Hematopoietic multipotent progenitor cell treated with erythropoietin and hydrocortisone succinate and interleukin-3 and kit ligand, for 4 days (in vitro differentiated cells): ENCODE data around the gene SERPINB5.

Experiments
- DNase-seq: peaks from one replicate; pipeline ENCODE4 v3.0.0-alpha.2; 2015

The SERPINB5 gene, protein sequence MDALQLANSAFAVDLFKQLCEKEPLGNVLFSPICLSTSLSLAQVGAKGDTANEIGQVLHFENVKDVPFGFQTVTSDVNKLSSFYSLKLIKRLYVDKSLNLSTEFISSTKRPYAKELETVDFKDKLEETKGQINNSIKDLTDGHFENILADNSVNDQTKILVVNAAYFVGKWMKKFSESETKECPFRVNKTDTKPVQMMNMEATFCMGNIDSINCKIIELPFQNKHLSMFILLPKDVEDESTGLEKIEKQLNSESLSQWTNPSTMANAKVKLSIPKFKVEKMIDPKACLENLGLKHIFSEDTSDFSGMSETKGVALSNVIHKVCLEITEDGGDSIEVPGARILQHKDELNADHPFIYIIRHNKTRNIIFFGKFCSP

DNA sequence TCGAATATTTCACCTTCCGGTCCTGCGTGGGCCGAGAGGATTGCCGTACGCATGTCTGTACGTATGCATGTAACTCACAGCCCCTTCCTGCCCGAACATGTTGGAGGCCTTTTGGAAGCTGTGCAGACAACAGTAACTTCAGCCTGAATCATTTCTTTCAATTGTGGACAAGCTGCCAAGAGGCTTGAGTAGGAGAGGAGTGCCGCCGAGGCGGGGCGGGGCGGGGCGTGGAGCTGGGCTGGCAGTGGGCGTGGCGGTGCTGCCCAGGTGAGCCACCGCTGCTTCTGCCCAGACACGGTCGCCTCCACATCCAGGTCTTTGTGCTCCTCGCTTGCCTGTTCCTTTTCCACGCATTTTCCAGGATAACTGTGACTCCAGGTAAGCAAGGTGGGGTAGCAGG, at the start of gene SERPINB5:
Gene SERPINB5 (plus strand): TSS at position 291 of the 400 bp plus-strand sequence. CDS start 7,471 bp downstream, outside the sequence.
- DNase-seq = no peak

DNA sequence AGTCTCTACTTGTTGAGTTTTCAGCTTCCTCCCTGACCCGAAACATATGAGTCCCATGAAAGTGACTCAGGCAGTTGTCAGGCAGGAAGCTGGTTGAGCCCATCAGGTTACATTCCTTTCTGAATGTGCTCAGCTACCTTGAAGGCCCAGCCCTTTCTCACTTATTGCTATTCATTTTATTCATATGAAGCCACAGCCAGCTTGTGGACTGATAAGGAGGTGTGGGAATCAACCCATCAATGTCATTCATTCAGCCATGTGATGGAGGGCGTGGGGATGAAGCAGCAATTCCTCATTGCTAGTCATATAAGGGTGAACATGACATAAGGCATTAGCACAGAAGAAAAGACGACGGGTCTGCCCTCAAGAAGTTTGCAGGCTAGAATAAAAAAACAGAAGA, 49.2 kb upstream of the SERPINB5 start:
- DNase-seq = peak; percentile 77

DNA sequence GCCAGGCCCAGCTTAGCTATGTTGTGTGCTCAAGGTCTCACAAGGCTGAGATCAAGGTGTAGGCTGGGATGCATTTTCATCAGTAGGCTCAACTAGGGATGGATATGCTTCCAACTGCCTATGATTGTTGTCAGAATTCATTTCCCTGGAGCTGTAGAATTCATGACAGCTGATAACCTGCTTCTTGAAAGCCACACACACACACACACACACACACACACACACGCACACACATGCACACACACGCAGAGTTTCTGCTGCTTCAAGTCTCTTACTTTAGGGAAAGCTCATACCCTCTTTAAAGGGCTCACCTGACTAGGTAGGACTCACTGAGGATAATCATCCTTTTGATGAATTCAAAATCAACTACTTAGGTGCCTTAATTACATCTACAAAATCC, 46.2 kb upstream of the SERPINB5 start:
- no peak for DNase-seq

- DNase-seq = no peak
Measured at GRCh38 chr18:63431180-63431579, 45.6 kb upstream of the SERPINB5 start.

- no peak for DNase-seq
Measured at GRCh38 chr18:63433334-63433866, 43.4 kb upstream of the SERPINB5 start.

GRCh38 chr18:63438181-63438580, 38.6 kb upstream of the SERPINB5 start:
- no peak for DNase-seq

DNA sequence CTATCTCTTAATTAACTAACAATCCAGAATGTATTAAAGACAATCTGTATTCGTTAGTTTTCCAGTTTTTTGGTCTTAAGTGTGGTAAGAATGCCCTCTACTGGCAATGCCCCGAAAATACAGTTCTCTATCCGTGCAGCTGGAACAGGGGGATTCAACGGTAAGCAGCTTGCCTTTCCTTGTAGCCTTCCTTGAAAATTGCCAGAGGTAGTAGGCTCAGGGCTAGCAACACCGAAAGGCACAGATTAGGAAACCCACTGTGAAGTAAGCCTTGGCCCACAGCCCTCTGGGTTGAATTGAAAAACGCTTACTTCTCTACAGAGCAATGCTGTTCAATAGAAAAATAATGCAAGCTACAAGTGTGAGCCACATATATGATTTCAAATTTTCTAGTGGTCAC, 37.4 kb upstream of the SERPINB5 start:
- DNase-seq = peak; percentile 82

GRCh38 chr18:63440219-63440618, 36.5 kb upstream of the SERPINB5 start:
- DNase-seq = no peak

DNA sequence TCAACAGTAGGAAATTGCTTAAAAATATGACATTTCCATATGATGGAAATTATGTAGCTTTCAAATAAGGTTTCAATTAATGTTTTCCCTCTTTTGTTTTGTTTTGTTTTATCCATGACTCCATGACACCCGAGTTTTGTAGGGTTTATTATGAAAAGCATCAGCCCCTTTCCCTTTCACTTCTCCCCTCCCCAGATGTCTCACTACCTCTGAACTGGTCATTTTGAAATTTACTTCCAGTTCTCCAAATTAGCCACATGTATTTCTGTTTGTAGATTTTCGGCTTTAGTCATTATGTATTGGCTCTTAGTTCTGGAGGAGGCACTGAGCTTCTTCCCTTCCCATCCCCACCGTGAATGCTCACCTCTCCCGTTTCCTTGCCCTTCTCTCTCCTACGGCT, 35.9 kb upstream of the SERPINB5 start:
- no peak for DNase-seq

DNA sequence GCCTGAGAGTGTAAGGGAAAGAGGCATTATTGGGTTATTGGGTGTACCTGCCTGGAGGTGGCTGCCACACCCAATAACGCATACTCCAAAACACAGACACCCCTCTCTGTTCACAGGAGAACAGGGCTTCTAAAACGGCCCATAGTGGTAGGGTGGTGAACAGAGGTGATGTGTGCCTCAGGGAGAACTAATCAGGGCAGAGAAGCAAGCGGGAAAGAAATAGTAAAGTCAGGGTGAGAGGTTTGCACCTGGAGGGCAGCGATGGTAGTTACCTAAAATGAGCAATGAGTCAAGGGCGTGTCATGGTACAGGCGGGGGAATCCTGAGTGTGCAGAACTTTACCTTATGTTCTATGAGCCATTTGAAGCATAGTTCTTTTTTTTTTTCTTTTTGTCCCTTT, 32.9 kb upstream of the SERPINB5 start:
- DNase-seq = no peak

DNA sequence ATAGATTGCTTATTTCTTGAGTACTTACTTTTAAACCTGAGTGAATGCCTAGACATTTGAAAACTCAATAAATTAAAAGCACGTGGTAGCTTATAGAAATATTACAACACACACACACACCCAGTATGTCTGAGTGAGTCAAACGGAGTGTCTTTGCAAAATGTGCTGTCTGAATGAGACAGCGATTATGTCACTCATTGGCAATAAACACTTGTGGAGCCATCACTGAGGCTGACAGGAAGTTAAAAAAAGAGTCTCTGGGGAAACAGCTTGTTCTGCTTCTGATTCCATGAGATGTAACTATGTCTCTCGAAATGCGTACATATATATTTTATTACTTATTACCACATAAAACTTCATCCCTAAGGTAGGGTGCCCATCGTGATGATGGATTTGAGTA, 32.2 kb upstream of the SERPINB5 start:
- peak; percentile 74 for DNase-seq

DNA sequence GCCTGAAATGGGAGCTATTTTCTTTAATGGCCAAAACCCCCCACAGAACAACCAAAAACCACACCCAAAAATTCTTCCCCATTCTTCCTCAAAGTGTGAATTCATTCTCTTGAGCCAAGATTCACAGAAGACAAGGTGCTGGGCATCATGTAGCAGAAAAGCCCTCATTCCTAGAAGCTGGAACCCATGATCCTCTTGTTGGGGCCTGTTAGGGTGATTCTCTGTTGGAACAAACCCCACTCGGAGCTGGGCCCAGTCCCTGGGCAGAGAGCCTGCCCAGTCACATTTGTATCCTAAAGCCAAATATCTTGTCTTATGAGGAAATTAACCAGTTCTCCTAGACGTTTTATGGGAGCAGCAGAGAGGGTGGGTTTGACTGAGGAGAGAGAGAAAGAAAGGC, 31.7 kb upstream of the SERPINB5 start:
- DNase-seq = no peak

GRCh38 chr18:63446266-63446665, 30.5 kb upstream of the SERPINB5 start:
- no peak for DNase-seq

DNA sequence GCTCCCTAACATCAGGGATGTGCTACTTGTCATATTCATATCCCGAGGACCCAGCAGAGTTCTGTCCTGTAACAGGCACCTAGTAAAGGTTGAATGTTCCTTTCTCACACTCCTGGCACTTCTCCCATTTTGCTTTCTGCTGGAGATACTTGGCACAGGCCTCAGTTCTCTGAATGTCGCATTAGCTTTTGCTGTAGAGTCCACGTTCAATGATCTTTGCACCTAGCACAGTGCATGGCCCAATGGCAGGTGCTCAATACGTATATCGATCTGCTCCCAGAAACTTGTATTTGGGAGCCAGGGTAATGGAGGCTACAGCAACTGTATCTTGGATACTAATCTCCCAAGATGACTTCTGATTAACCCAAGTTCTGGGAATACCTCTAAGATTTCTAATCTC, 29.7 kb upstream of the SERPINB5 start:
- no peak for DNase-seq

DNA sequence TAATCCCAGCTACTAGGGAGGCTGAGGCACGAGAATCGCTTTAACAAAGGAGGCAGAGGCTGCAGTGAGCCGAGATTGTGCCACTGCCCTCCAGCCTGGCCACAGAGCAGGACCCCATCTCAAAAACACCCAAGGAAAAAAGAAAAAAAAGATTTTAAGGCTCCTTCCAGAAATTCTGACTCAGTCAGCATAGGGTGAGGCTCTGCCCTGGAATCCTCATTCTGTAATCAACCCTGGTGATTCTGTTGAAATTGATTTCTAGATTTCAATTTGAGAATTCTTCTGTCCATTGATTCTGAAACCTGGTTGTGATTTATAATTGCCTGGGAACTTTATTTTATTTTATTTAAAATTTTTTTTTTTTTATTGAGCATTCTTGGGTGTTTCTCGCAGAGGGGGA, 27.3 kb upstream of the SERPINB5 start:
- no peak for DNase-seq

DNA sequence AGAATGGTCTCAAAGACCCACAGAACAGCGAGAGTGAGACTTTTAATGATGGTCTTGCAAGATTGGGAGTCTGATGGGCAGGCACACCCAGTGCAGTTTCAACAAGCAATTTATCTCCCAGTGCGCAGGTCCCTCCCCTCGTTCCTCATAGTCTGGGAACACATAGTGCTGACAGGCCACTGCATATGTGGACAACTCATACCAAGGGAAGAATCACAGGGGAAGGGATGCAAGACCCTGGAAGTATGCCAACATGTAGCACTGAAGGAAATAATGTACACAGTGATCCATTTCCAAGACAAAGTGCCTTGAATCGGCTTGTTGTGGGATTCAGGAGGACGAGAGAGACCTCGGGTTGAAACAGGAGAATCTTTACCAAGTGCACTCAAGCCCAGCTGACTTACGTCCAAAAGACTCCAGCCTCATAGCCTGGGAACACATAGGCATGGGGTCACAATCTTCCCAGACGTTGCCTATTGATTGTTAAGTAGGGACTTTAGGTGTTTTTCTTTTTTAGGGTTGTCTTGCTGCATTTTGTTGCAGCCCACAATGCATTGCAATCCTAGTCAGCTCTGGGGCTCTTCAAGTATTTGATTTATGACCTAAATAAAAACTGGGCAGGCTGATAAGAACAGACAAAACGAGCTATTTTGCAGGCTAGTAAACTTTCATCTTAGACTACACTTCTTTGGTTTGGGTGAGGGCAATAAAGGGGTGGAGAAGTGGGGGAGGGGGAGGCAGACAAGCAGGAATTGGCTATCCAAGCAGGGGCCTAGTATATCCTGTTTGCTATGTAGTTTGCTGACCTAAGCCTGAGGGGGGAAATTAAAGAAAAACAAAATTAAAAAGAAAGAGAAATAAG, 24.7 kb upstream of the SERPINB5 start:
- peak; percentile 70 for DNase-seq

DNA sequence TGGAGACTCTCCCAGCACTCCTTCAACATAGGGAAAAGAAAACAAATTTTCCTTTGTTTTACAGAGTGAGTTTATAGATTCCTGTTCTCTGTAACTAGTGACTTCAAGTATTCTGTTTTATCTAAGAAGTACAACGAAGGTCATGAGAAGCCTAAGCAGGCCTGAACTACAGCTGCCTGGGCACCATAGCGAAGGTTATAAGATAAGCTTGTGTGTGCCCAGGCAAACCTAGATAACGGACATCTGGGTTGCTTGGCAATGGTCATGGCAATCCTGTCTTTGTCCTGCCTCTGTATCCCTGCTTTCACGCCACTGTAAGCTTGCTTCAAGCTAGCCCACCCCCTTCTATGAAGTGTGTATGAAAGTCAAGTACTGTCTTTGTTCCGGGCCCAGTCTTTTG, 24.0 kb upstream of the SERPINB5 start:
- DNase-seq = peak; percentile 67

DNA sequence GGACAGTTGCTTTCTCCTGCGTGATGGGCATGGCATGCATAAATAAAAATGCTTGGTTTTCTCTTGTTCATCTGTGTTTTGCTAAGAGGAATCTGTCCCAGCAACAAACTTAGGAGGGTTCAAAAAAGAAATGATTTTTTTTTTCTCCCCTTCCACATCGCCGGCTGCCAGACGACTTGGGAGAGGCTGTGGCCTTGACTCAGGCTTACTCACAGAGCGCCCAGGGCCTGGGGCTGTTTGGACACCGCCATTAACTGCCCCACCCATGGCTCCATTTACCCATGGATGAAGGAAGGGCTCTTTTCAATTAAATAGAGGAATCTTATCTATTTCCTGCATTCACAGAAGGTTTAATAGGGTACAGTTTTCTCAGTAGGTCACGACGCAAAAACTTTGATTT, 22.3 kb upstream of the SERPINB5 start:
- no peak for DNase-seq

- peak; percentile 35 for DNase-seq
Measured at GRCh38 chr18:63457977-63458376, 18.8 kb upstream of the SERPINB5 start.

- no peak for DNase-seq
Measured at GRCh38 chr18:63460414-63460813, 16.3 kb upstream of the SERPINB5 start.

DNA sequence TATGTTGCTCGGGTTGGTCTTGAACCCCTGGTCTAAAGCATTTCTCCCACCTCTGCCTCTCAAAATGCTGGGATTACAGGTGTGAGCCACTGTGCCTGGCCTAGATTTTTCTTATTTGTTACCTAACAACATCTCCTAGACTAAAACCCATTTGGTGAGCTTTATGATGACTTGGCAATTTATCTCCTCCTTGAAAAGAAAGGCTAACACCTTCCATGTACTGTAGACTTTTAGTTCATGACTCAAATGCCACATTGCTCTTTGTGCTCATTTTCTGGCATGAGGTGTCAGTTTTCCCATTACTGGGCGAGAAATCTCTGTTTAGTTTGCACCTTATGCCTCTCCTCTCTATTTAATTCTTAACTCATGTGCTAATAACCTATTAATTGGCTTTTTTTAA, 12.3 kb upstream of the SERPINB5 start:
- no peak for DNase-seq

DNA sequence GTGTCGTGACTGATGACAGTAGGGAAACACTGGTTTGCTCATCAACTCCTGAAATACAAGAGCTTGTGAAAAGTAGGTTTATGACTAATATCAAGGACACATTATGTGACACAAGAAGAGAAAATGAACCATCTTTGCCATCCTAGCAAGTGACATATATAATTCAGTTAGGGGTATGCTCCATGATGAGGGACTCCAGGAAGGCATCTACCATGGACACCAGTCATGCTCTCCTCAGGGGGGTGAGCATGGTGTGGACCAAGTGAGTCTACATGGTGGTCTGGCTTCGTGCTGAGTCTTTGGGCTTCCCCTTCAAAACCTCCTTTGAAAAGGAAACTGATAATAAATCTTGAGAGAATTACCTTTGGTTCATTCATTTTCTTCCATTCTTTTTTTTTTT, 11.7 kb upstream of the SERPINB5 start:
- no peak for DNase-seq

DNA sequence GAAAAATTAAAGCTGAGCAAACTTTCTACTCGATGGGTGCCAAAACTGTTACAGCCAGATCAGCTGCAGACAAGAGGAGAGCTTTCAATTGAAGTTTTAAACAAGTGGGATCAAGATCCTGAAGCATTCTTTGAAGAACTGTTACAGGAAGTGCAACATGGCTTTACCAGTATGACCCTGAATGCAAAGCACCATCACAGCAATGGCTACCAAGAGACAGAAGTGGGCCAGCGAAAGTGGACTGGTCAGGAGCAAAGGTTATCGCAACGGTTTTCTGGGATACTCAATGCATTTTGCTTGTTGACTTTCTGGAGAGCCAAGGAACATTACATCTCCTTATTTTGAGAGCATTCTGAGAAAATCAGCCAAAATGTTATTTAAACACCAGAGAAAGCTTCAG, 9.1 kb upstream of the SERPINB5 start:
- no peak for DNase-seq

DNA sequence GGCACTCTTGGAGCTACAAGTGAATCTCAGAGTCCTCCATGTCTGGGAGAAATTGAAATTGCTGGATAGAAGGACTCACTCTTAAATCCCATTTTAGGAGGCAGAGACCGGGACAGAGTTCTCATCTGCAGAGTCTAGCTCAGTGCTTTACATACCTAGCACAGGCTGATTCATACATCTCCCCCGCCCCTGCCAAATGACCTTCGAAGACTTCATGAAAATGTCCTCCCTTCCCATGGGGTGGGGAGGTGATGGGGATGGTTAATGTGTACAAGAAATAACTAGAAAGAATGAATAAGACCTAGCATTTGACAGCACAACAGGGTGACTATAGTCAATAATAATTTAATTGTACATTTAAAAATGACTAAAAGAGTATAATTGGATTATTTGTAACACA, 8.2 kb upstream of the SERPINB5 start:
- DNase-seq = no peak
